Fibroblast of lung (primary cell): ENCODE measurements around the gene PLXNA1. TPM values are rescaled to one million over a fixed set of nuclear protein-coding genes. Genes with fewer than 3 reads are reported as not detected.

Experiments used
- DNase-seq, 2 donors: peaks; one replicate each; pipeline versions ENCODE4 v3.0.0 to v3.0.0-alpha.2; 2010; ENCODE audit warnings: low read depth in 2 of 2
- H2AFZ ChIP-seq: 2 replicates; pipeline ENCODE4 v1.5.1; 2012; ENCODE audit warnings: low read length, control low read depth, inconsistent platforms
- H3K27ac ChIP-seq: 2 replicates; pipeline ENCODE4 v1.5.1; 2011; ENCODE audit warnings: low read length, control low read depth; ENCODE audit not compliant: insufficient read depth
- H3K27me3 ChIP-seq: 2 replicates; pipeline ENCODE4 v1.5.1; 2011; ENCODE audit warnings: mild to moderate bottlenecking, low read length; ENCODE audit not compliant: control insufficient read depth, insufficient read depth
- H3K36me3 ChIP-seq: 2 replicates; pipeline ENCODE4 v1.5.1; 2011; ENCODE audit warnings: low read length; ENCODE audit not compliant: control insufficient read depth, insufficient read depth
- H3K4me1 ChIP-seq: 2 replicates; pipeline ENCODE4 v1.5.1; 2011; ENCODE audit warnings: low read length; ENCODE audit not compliant: control insufficient read depth, insufficient read depth; ENCODE audit errors: extremely low read depth
- H3K4me2 ChIP-seq: 2 replicates; pipeline ENCODE4 v1.5.1; 2011; ENCODE audit warnings: low read length, control low read depth; ENCODE audit not compliant: insufficient read depth; ENCODE audit errors: extremely low read depth
- H3K4me3 ChIP-seq, 4 experiments: fragments of 200-600 bp in 1 of 4; sonication (generic) in 1 of 4; replicated peaks in 1 of 4; 2 replicates each; pipeline ENCODE4 v1.5.1; 2011 to 2016; ENCODE audit warnings: low read length in 4 of 4, low read depth in 3 of 4, mild to moderate bottlenecking in 3 of 4, control low read depth in 2 of 4, inconsistent platforms in 1 of 4, mixed read lengths in 1 of 4; ENCODE audit not compliant: insufficient read depth in 1 of 4; ENCODE audit errors: control extremely low read depth in 1 of 4
- H3K79me2 ChIP-seq: 2 replicates; pipeline ENCODE4 v1.5.1; 2012; ENCODE audit warnings: mild to moderate bottlenecking, low read length, inconsistent platforms; ENCODE audit not compliant: control insufficient read depth, insufficient read depth
- H3K9ac ChIP-seq: 2 replicates; pipeline ENCODE4 v1.5.1; 2011; ENCODE audit warnings: mild to moderate bottlenecking, low read length, control low read depth; ENCODE audit not compliant: insufficient read depth
- H3K9me3 ChIP-seq: 2 replicates; pipeline ENCODE4 v1.5.1; 2012; ENCODE audit warnings: low read depth, low read length; ENCODE audit not compliant: control insufficient read depth, insufficient read depth
- H4K20me1 ChIP-seq: 2 replicates; pipeline ENCODE4 v1.5.1; 2011; ENCODE audit warnings: low read length; ENCODE audit not compliant: control insufficient read depth, insufficient read depth; ENCODE audit errors: extremely low read depth
- EZH2 ChIP-seq: IDR thresholded peaks from 2 replicates; pipeline ENCODE4 v1.5.1; 2012; ENCODE audit warnings: low read length, control low read depth, mild to moderate bottlenecking; ENCODE audit errors: missing control alignments
- polyA plus RNA-seq, 2 donors: library from polyadenylated mRNA; depleted of rRNA in 1 of 2; stranded (reverse) in 1 of 2; unstranded in 1 of 2; fragments of >200 nt; gene quantifications; 2 replicates each; pipeline ENCODE4 v1.2.1, GENCODE V29; 2011 to 2012; ENCODE audit warnings: missing spikeins in 1 of 2
- total RNA-seq: library from RNA; depleted of rRNA; stranded (reverse); fragments of >200 nt; gene quantifications from 2 replicates; pipeline ENCODE4 v1.2.1, GENCODE V29; 2014
- TF ChIP-seq, protein P1 (sequence below), 2 donors: IDR thresholded peaks in 1 of 2; conservative IDR thresholded peaks in 1 of 2; 1 replicate in 1 of 2; 2 replicates in 1 of 2; pipeline ENCODE4 v1.5.1; 2011 to 2012; ENCODE audit warnings: low read length in 2 of 2, control low read depth in 1 of 2, inconsistent platforms in 1 of 2, low read depth in 1 of 2, mild to moderate bottlenecking in 1 of 2

Gene PLXNA1
- total and polyA plus RNA-seq, 2 donors (not counting 1 experiment from before 2014, with no cell fraction given): 21.1 to 48.6 TPM

DNA sequence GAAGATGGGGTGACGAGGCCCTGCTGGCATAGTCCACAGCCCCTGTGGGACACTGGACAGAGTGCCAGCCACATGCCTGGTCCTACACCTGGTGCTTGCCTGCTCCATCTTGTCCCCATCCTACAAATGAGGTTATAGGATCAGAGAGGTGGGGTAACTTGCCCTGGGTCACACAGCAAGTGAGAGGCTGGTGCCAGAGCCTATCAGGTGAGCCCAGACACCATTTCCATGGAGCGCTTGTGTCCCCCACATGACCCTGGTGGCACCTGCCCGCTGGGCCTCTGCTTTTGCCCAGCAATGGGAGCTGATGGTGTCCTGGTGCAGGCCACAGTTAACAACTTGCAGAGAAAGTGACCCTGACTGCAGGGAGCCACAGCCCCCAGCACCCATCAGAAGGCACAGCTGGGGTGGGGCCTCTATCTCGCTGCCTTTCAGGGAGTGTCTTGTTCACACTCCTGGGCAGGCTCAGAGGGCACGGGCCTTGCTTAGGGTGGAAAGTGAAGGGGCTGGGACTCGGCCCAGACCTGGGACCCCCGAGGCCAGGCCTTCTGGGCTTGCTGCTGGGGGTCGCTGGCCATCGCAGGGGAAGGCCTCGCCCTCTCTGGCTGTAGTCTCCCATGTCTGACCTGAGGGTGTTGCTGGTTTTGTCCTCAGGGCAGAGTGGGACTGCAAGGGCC is 7.2 kb downstream of the PLXNA1 start:
- no peak for DNase-seq
- H4K20me1 ChIP-seq: no peaks in the 10 kb centered on the region
- H3K9me3 ChIP-seq: no peaks in the 10 kb centered on the region
- TF ChIP-seq, protein P1, sequence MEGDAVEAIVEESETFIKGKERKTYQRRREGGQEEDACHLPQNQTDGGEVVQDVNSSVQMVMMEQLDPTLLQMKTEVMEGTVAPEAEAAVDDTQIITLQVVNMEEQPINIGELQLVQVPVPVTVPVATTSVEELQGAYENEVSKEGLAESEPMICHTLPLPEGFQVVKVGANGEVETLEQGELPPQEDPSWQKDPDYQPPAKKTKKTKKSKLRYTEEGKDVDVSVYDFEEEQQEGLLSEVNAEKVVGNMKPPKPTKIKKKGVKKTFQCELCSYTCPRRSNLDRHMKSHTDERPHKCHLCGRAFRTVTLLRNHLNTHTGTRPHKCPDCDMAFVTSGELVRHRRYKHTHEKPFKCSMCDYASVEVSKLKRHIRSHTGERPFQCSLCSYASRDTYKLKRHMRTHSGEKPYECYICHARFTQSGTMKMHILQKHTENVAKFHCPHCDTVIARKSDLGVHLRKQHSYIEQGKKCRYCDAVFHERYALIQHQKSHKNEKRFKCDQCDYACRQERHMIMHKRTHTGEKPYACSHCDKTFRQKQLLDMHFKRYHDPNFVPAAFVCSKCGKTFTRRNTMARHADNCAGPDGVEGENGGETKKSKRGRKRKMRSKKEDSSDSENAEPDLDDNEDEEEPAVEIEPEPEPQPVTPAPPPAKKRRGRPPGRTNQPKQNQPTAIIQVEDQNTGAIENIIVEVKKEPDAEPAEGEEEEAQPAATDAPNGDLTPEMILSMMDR (conservative IDR thresholded peaks at IDR 0.05 in 1 of 2, IDR thresholded peaks at IDR 0.05 in 1 of 2; ENCODE audit: low read depth in 1 of 2, low read length in 2 of 2): no peak
- no peak for TF ChIP-seq EZH2
- peaks cover 21% of the 10 kb centered on the region for H3K36me3 ChIP-seq
- no peak overlapping the region for H2AFZ ChIP-seq
- peaks cover 5% of the 10 kb centered on the region for H3K4me1 ChIP-seq
- H3K4me2 ChIP-seq: no peak overlapping the region
- H3K79me2 ChIP-seq: peaks cover 59% of the 10 kb centered on the region
- H3K4me3 ChIP-seq: no peak overlapping the region
- no peak overlapping the region for H3K27ac ChIP-seq
- H3K27me3 ChIP-seq: no peaks in the 10 kb centered on the region
- H3K9ac ChIP-seq: no peak overlapping the region

DNA sequence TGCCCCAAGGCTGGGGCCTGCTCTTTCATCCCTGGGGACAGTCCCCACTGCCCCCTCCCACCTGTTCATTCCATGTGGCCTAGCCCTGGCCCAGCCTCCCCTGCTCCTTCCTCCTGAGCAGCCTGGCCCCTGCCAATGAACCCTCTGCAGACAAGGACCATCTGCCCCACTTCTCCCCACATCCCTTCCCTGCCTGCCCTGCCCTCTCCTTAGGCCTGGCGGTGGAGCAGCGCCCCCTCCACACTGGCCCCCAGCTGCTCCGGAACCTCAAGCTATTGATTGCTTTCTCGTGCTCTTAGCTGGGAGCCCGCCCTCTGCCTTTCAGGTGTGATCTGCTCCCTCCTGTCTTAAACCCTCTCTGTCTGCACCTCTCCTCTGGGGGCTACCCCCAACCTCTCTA is 8.0 kb downstream of the PLXNA1 start:
- no peak overlapping the region for H3K4me2 ChIP-seq
- no peak overlapping the region for H3K4me3 ChIP-seq
- H3K4me1 ChIP-seq: peaks cover 5% of the 10 kb centered on the region
- H2AFZ ChIP-seq: no peak overlapping the region
- H3K36me3 ChIP-seq: peaks cover 21% of the 10 kb centered on the region
- TF ChIP-seq, protein P1 (conservative IDR thresholded peaks at IDR 0.05 in 1 of 2, IDR thresholded peaks at IDR 0.05 in 1 of 2; ENCODE audit: low read depth in 1 of 2, low read length in 2 of 2): no peak
- no peak for TF ChIP-seq EZH2
- H4K20me1 ChIP-seq: no peaks in the 10 kb centered on the region
- no peak overlapping the region for H3K9ac ChIP-seq
- H3K27ac ChIP-seq: no peak overlapping the region
- peaks cover 55% of the 10 kb centered on the region for H3K79me2 ChIP-seq
- DNase-seq: no peak
- H3K9me3 ChIP-seq: no peaks in the 10 kb centered on the region
- H3K27me3 ChIP-seq: no peaks in the 10 kb centered on the region

DNA sequence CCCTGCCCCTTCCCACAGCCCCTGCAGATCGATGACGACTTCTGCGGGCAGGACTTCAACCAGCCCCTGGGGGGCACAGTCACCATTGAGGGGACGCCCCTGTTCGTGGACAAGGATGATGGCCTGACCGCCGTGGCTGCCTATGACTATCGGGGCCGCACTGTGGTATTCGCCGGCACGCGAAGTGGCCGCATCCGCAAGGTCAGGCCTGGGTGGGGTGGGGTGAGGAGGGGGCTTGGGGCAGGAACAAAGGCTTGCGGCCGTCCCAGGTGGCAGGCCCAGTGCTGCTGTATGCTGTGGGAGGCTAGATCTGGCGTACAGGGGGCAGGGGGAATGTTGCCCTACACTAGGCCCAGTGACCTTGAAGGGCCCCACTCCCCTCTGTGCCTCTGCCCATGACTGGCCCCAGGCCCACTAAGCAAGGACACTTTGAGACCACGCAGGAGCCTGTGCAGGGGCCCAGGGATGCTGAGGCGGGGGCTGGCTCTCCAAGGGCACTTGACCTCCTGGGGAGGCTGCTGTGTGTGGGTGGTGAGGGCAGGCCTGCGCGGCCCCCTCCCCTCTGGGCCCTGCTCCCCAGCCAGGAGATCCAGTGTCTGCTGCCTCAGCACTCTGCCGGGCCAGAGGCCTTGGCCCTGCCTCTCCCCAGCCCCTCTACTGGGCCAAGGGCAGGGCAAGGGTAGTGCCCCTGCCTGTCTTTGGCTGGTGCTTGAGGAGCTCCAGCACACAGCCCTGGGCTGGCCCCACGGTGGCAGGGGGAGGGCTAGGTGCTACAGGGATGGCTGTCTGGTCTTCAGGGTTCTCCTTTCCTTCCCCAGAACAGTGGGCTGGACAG is 8.7 kb downstream of the PLXNA1 start:
- Histone ChIP-seq H3K4me2 (no peak overlapping the region), H2AFZ (no peak overlapping the region), H3K79me2 (peaks cover 48% of the 10 kb centered on the region), H3K27me3 (no peaks in the 10 kb centered on the region), H3K27ac (no peak overlapping the region), H3K4me3 (no peak overlapping the region), H3K9me3 (no peaks in the 10 kb centered on the region), H3K9ac (no peak overlapping the region), H3K36me3 (peaks cover 21% of the 10 kb centered on the region), H3K4me1 (peaks cover 5% of the 10 kb centered on the region), H4K20me1 (no peaks in the 10 kb centered on the region)
- DNase-seq: no peak
- TF ChIP-seq, protein P1 (conservative IDR thresholded peaks at IDR 0.05 in 1 of 2, IDR thresholded peaks at IDR 0.05 in 1 of 2; ENCODE audit: low read depth in 1 of 2, low read length in 2 of 2): no peak
- TF ChIP-seq EZH2: no peak
